ENCODE measurements around the gene TTLL7.
"Not testable (repeated sequence)": the region's sequence is repeated elsewhere in the genome, so short reads cannot be mapped to it uniquely, and the experiment has no call there.

The TTLL7 gene

DNA sequence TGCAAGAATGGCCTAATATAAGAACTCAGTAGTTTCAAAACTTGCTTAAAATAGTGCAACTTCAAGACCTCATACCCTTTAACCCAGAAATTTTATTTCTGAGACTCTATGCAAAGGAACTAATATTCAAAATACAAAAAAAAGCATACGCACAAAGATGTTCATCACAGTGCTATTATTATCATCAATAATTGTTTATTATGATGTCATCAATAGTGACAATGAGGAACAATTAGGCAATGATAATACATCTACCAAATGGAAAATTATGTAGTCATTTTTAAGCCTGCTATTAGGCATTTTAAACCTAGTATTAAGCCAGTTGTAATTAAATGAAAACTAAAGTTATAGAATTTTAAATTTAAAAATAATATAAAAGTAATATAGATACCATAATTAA, 3.3 kb downstream of the TTLL7 start:
- no peak for DNase-seq (ENCODE audit: low read depth)

DNA sequence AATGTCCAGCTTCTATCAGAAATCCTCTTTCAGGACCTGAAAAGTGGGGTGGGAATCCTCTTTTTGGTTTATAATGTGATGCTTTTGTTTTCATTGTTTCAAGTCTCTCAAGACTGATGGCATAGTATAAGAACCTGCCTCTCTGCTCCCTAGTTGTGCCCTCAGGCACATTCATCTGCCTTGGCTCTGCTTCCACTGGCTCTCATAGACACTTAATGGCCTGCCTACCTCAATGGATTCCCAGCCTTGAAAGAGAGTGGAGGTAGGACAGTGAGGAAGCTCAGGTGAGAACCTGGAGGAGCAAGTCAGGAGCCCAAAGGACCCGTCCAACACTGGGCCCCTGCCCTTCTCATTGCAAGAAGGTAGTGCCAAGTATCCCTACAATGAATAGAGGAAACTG, 4.8 kb downstream of the TTLL7 start:
- no peak for DNase-seq (ENCODE audit: low read depth)

DNA sequence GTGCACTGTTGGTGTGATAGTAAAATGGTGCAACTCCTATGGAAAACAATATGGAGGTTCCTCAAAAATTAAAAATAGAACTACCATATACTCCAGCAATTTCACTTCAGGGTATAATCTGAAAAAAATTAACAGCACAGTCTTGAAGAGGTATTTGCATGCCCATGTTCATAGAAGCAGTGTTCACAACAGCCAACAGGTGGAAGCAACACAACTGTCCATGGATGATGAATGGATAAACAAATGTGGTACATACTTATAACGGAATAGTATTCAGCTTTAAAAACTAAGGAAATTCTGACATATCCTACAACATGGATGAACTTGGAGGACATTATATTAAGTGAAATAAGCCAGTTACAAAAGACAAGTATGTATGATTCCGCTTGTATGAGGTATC, 8.2 kb downstream of the TTLL7 start:
- DNase-seq (ENCODE audit: low read depth): no peak

DNA sequence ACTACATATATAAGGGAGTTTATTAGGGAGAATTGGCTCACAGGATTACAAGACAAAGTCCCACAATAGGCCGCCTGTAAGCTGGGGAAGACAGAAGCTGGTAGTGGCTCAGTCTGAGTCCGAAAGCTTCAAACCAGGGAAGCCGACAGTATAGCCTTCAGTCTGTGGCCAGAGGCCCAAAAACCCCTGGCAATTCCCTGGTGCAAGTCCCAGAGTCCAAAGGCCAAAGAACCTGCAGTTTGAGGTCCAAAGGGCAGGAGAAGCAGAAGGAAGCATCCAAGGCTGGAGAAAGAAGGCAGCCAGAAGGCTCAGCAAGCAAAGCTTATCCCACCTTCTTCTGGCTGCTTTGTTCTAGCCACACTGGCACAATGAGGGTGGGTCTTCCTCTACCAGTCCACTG, 13.9 kb downstream of the TTLL7 start:
- no peak for DNase-seq (ENCODE audit: low read depth)

DNA sequence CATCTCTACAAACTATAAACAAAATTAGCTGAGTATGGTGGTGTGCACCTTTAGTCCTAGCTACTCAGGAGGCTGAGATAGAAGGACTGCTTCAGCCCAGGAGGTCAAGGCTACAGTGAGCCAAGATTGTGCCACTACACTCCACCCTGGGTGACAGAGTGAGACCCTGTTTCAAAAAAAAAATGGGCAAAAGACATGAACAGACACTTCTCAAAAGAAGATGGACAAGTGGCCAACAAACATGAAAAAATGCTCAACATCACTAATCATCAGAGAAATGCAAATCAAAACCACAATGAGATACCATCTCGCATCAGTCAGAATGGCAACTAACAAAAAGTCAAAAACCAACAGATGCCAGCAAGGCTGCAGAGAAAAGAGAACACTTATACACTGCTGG, 15.0 kb downstream of the TTLL7 start:
- not testable (repeated sequence) for DNase-seq (ENCODE audit: low read depth)

DNA sequence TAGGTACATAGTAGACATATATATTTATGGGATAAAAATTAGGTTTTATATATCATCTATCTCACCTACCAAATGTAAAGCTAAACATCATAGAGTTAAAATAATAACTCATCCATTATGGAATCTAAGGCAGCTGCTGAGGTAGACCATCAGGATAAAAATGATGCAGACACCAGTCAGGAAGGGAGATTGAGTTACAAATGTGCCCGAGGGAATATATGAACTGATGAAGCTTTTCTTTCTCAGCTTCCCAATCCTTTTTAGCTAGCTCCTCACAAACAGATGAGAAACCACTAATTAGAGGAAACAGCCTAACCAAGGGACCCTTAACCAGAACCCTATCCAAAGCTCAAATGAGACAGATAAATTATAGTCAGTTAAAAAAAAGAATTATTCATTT, 20.9 kb downstream of the TTLL7 start:
- no peak for DNase-seq (ENCODE audit: low read depth)

DNA sequence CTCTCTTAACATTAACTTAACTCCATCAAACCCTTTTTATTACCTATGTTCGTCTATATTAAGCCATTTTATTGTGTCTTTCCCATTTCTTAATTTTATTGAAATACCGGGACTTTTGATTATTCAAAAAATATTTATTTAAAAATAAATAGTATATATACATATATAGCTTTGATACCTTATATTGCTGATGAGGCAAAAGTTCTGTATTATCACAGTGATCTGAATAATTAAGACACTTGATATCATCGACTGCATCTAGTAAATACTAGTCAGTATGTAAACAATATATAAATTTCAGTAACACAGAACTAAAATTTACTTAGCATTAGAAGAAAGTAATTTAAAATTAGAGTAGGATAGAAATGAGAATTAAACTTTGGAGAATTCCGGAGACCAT, 22.0 kb downstream of the TTLL7 start:
- no peak for DNase-seq (ENCODE audit: low read depth)

DNA sequence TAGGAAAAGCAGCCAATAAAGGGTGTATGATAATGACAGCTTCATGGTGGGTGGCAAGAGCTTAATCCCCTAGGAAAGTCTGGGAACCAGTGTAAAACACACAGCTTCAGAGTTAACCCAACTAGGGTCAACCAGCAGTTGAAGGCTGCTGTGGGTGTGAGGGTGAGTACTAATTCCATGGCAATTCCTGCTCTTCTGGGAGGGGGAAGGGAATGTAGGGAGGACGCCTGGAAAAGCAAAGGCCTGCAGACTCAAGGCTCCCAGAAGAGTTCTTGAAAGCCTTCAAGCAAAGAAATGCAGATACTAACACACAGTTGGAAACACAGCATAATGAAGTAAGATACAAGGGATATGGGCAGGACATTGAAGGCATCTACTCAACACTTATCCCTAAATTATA, 28.1 kb downstream of the TTLL7 start:
- DNase-seq (ENCODE audit: low read depth): no peak

DNA sequence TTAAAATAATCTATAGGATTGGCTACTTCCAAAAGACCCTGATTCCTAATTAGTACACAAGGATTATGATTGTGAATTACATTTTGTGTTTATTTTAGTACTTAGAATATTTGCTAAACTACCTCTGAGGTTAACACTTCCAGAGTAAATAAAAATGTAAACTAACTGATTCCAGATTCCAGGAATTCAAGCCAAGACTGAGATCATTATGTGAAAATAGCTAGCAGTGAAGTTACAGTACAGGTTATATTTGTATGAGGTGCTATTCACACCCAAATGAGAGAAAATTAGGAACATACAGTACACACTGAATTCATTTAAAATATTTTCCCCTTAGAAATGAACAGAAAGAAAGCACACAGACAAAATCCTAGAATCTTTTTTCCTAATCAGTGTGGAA, 28.8 kb downstream of the TTLL7 start:
- DNase-seq (ENCODE audit: low read depth): no peak

DNA sequence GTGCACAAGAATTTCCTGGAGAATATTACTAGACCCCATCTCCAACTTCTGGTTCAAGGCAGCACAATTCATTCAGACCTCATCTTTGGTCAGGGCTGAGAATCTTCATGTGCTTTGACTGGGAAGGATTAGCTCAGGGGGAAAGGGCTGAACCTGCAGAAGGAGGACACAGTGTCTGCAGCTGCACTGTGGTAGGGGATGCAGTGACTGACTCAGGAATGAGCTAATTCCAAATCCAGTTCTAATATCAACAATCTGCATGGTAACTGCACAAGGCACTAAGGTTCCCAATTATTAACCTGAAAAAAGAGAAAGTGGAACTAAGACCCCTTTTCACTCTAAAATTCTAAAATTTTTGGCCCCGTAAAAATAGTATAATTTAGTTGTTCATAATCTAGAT, 31.6 kb downstream of the TTLL7 start:
- no peak for DNase-seq (ENCODE audit: low read depth)

DNA sequence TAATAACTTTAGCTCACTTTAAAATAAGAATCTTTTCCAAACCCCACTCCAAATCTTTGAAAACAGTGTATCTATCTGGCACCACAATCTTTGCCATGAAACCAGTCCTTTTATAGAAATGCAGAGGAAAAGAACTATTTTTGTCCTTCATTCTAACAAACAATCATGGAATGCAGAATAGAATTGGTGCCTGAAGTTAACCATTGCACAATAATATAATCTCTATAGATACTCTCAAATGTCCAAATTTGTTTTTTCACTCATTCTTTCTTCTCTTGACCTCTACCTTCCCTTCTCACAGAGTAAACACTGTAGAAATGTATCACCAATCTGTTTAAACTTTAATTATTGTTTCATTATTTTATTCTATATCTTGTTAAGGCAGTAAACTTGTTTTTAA, 34.8 kb downstream of the TTLL7 start:
- no peak for DNase-seq (ENCODE audit: low read depth)

DNA sequence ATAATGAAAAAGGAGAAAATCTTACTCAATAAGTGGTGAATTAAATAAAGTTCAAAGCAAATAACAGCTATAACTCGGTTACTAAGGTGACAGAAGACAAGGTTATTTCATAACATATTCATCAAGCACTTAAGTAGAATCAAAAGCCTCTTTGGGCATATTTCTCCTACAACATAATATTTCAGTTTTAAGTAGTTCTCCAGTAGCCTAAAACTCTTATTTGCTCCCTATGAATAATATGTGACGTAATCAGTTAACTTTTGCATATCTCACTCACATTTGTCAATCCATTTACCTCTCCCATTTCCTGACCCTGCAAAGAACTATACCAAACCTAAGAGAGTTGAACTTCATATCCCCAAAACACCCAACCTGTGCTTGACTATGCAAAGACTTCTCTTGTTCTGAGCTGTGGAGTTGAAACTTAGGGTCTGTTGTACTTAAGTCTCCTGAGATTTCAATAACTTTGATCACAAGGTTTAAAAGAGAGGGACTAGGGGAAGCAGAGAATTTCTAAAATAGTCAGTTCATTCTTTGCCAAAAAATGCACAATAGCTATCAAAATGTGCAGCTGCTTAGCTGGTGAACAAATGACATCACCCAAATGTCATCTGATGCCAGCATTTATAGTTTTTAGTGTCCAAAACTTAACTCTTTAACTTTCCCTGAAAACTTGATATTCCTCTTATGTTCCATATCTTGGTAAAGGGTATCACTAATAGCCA, 37.2 kb downstream of the TTLL7 start:
- DNase-seq (ENCODE audit: low read depth): no peak

DNA sequence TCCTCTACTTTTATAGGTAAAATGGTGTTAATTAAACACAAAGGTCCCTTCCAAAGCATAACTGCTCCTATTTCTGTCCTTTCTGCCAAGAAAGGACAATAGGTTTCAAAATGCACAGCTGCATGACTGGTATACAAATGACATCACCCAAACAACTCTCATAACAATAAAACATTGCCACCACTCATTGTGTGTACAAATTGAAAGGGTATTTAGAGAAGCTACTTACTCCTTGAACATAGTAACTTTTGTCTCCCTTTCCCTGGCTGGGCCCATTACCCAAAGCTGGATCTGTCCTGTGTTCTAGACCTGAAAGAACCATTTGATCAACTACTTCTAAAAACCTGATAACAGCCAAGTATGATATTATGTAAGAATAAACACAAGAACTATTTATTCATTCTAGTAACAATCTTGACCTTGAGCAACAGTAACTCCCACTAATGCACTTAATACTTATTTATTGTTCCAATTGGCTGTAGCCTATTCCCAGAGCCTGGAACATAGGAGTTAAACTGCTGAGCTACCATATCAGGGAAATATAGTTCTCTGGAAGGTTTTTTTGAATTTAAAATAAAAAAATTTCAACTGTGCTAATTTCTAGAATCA, 38.2 kb downstream of the TTLL7 start:
- no peak for DNase-seq (ENCODE audit: low read depth)

DNA sequence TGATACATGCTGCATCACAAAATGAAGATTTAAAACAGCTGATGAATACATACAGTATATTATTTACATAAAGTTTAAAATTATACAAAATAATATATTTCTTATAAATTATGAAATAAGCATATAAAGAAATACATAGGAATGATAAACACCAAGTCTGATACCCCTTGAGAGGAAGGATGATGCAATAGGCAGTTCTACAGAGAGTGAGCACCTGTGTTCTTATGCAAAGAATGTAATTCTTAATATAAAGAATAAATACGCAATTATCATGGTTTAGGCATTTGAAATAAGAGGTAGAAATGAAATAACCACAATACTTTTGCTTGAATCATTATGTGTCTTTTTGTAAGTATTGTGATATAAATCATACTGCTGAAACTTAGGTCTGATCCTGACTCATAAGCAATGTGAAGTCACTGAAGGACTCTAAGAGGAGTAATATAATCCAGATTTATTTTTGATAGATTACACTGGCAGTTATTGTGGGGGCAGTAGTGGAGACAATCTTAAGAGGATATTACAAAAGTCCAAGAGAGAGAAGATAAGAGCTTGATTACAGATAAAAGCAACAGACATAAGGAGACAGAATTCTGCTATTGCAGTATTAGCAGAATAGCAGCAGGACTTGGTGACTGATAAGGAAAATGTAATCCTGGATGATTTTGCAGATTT, 39.0 kb downstream of the TTLL7 start:
- no peak for DNase-seq (ENCODE audit: low read depth)

DNA sequence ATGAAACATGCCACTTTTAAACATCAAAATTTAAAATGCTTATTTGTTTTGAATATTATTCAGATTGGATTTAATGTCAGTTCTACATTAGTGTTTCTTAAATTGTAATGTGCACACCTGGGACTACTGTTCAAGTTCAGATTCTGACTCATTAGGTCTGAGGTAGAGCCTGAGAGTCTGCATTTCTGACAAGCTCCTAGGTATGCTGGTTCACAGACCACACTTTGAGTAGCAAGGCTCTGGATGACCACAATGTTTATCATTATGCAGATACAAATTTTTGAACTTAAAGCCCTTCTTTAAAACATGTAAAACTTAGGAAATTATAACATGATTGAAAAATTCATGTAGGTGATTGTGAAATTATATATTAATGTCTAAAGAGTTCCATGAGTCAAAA, 40.2 kb downstream of the TTLL7 start:
- DNase-seq (ENCODE audit: low read depth): no peak

DNA sequence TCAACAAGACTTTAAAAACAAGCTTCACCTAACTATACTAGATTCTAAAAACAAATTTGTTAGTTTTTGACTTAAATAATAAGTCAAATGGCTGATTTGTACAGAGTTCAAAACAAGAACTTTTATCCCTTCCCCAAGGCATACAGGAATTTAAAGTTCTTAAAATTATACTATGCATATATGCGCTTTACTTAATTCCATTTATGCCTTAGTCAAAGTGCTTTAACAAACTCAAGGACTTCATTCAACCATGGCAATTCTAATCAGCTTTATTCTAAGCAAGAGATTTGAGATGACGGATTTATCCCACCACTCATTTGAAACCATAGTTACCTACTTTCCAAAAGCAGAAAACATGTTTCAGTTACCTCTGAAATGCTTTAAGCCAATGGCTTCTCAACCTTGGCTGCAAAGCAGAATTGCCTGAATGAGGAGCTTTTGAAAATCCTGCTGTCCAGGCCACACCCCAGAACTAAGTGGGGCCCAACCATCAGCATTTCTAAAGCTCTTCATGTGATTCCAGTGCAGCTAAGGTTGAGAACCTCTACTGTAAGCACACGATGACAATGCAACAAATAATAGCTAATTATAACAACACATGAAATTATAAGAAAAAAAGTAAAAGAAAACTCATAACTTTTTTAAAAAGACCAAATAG, 44.6 kb downstream of the TTLL7 start:
- no peak for DNase-seq (ENCODE audit: low read depth)

DNA sequence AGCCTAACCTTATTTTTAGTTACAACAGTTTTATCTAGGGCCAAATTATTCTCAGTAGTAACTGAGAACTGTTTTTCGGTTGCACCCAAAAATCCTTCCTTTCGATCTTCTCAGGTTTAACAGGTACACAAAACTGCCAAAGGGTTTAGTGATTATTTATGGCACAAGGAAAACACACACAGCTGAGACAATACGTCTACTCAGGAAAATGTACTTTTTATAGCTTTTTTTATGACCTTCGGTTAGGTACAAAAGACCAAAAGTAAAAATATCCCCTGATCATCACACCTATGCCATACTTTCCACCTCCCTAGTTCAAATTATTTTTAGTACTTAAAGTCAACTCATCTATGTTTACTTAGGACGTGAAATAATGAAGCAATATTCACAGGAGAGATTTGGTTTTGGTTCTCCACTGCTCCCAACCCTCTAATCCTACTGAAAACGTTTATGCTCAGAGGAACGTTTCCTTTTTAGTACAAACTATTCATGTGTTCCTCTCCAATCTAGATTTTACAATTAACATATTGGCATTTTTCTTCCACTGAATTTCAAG, 48.7 kb downstream of the TTLL7 start:
- DNase-seq (ENCODE audit: low read depth): no peak

DNA sequence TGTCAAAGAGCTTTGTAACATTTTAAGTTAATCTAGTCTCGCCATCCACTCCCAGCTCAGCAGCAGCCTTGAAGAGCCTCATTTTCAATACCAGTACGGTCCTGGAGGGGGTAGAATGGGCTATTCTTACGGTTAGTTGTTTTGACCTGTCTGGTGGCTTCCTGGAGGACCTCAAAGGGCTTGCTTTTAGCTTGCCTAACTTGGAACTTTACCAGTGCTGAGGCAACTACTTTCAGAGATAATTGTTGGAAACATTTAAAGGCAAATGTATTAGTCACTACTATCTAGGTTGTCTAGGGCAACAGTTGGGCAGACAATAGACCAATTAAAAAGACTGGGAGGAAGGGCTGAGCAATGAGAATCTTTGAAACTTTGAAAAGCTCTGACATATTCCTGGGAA, 56.0 kb downstream of the TTLL7 start:
- no peak for DNase-seq (ENCODE audit: low read depth)

DNA sequence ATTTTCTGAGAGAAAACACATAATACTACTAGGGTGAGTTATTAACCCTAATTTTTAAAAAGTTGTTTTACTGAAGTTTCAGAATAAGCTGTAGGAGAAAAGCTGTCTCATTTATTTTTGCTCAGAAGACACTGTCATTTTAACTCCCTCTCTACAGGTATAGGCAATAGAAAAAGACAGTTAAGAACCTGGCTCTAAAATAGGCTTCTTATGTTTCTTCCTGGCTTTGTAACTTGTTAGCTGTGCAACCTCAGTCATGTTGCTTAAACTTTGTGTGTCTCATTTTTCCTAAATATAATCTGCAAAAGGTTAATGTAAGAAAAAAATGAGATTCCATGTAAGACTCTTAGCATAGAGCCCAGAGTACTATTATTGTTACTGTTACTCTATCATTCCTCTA, 64.4 kb downstream of the TTLL7 start:
- no peak for DNase-seq (ENCODE audit: low read depth)

DNA sequence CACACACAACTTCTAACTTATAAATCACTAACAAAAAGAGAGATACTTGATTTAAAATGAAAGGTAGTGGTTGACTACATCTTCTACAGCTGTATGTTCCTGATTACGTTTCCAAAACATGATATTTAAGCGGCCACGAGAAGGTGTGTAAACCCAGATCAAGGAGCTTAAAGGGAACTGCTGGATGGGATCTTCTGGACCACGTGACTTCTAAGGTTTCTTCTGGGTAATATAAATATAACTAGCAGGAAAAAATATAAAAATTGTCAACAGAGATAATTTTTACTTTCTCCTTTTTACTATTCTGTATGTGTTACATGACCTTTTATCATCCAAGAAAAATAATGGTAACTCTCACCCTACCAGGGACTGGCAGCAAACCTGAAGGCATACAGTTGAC, 66.2 kb downstream of the TTLL7 start:
- no peak for DNase-seq (ENCODE audit: low read depth)

DNA sequence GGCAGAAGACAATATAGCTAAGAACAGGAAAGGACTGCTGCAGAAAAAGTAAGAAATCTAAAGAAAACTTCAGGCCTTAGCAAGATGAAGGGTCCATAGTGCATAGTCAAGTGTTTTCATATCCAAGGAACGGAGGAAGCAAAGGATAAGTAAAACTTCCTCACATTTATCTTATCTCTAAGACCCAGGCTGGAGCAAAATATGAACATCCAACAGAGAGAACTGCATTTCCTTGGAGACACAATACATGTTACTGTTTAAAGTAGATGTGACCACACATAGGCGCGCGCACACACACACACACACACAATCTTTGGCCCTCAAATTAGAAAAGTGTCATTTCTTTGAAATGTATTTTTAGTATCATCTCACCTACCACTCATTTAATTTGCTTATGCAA, 66.7 kb downstream of the TTLL7 start:
- DNase-seq (ENCODE audit: low read depth): no peak

DNA sequence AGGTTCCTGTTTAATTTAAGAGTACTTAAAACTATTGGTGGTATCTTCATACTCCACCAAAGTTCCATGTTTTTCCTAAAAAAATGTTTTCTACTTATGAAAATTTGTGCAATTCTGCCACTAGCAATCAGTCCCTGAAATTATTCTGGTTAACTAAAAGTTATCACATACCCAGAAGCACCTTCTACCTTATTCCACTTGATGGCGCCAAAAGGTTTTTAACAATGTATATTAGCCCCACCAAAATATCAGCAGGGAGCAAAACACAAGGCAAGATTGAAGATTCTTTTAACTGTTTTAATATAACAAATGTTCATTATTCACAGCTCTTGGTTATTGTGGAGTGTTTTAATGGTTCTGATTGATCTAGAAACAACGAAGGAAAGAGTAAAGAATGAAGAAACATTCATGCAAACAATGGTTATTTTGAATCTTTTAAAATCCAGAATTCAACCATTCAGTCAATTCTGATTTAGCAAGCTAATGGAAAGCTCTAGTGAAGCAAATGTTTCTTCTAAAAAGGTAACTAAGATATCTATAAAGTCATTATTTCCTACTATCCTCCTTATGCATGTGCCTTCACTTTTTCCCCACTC, 67.2 kb downstream of the TTLL7 start:
- no peak for DNase-seq (ENCODE audit: low read depth)

Measured in activated T-helper 1 cell treated with Interleukin-2 at 50 U/mL for 16 hours (primary cell).